HG03095 (cell line): ENCODE measurements around the gene LYPLA2.
"Not testable (repeated sequence)": the region's sequence is repeated elsewhere in the genome, so short reads cannot be mapped to it uniquely, and the experiment has no call there.

Source experiments
- ATAC-seq: cut with Tn5 transposase; IDR thresholded peaks from one replicate; pipeline ENCODE4 v1.9.1; 2021; ENCODE audit warnings: moderate library complexity; ENCODE audit not compliant: unreplicated experiment

LYPLA2 gene

DNA sequence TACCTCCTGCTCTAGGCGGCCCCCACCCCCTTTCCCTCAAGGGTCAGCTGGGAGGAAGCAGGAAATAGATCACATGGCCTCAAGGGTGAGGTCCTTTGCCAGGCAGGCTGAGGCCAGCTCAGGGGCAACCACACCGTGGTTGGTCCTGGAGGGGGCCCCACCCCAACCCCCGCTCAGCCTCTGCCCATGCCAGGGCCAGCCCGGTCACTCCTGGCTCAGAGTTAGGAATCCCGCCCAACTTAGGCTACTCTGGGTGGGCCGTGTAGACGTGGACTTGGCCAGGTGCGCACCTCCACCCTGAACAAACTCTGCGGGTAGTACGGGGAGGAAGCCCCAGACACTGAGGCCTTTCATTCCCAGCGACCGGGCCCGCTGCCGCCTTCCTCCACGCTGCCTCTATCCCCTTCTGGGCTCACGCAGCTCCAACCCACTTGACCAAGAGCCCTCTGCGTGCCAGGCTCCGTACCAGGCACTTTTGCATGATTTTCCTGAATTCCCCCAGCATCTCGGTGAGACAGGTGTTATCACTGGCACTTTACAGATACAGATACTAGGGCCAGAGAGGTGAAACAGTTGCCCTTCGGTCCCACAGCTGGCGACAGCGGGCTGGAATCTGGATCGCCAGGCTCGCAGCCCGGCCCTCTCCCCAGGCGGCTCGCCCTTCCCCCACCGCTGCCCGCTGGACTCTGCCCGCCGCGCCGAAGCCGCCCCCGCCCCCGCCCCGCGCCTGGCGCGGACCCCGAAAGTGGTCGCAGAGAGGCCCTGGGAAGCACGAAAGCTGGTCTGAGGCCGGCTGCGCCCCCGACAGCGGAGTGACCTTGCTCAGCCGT is 8.8 kb downstream of the LYPLA2 start:
- ATAC-seq, result no peak

DNA sequence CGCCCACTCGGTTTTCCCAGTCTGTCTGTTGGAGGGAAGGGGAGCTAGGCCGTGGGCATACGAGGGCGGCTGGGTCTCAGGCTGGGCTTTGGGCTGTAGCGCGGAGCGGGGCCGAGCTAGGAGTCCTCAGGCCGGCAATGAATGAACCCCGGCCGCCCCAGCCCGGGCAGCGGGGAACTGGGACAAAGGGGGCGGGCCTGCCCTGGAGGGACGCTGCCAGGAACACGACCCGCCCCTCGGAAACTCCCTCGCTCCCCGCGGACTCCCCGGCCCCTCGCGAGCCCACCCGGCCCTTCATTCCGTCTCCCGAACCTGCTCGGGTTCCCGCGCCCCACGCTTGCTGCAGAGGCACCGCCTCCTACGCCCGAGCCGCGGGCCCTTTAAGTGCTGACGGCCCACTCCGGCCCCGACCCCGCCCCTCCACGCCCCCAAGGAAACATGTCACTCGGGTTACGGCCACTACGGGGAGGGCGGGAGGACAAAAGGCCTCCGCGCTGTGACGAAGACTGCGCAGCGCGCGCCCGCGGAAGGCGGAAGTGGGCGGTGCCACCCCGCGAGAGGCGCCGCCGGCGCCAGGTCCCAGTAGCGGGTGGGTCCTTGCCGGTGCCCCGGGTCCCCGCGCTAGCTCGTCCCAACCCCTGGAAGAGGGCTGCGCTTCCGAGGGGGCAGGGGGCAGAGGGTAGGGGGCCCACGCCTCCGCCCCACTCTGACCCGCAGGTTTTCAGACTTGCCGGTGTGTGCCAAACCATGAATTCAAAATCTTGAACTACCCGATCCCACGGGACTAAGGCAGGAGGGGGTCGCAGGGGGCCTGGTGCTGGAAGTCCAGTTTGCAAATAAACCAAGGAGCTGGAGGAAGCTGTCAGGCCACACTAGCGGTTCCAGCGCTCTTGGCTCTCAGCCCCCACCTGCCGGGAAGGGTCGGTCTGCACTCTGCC is 9.7 kb downstream of the LYPLA2 start, which contains the start of gene GALE:
GALE (minus strand) TSS at position 355 of the 938 bp plus-strand sequence. CDS start 1,747 bp downstream, outside the sequence.
- peak; percentile 61 for ATAC-seq

DNA sequence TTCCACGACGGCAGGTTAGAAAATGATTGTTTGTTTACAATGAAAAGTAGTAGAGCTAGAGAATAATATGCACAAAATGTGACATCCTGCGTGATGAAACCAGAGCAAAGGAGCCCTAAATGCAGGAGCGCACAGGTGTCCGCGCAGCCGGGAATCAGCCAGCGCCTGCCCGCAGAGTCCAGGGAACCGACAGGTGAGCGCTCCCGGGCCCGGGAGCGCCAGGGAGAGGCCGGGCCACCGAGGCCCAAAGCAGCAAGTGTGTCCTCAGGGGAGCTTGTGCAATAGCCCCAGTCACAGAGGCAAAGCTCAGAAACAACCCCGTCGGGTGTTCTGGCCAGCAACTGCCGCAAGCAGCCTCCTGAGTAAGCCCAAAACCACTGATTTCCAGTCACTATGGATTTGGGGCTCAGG is 10.4 kb downstream of the LYPLA2 start:
- no peak for ATAC-seq

DNA sequence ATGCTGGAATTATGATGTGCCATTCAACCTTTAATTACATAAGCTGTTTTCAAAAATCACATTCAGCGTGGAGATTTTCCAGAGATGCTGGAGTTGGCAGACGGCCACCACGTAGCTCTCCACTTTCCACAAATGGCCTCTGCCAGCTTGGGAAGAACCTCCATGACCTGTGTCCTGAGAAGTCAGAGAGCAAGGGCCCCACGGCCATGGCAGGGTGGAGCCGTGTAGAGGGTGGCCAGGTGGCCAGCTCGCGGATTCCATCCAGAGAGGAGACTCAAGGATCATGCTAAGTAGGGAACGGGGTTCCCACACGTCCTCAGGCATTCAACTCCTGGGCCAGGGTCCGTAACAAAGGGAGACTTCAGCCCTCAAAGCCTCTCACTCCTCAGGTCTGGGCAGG is 10.9 kb downstream of the LYPLA2 start:
- no peak for ATAC-seq

DNA sequence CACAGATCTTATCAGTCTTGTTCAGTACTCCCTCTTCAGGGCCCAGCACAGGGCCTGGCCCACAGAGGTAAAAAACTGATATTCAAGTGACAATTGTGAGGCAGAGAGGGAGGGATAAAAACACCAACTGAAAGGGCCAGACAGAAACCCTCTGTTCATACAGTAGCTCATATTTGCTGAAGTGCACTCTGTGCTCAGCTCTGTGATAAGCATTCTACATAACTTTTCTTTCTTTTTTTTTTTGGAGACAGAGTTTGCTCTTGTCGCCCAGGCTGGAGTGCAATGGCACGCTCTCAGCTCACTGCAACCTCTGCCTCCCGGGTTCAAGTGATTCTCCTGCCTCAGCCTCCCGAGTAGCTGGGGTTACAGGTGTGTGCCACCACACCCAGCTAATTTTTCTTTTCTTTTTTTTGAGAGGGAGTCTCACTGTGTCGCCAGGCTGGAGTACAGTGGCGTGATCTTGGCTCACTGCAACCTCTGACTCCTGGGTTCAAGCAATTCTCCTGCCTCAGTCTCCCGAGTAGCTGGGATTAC is 11.9 kb downstream of the LYPLA2 start:
- not testable (repeated sequence) for ATAC-seq

DNA sequence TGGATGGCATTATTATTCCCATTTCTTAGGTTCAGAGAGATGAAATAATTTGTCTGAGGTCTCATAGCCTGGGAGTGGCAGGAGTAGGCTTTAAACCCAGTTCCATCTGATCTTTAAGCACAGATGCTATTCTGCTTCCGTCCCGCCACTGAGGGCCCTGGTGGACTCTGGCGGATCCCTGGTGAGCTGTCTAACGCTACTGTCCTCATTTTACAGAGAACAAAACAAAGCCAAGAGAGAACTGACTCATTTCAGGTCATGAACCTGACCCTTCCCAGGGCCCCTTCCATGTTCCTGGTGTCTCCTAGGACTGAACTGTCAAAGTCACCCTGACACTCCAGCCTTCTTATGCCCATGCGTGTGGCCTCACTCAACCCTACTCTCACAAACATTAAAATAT is 12.7 kb downstream of the LYPLA2 start:
- no peak for ATAC-seq

DNA sequence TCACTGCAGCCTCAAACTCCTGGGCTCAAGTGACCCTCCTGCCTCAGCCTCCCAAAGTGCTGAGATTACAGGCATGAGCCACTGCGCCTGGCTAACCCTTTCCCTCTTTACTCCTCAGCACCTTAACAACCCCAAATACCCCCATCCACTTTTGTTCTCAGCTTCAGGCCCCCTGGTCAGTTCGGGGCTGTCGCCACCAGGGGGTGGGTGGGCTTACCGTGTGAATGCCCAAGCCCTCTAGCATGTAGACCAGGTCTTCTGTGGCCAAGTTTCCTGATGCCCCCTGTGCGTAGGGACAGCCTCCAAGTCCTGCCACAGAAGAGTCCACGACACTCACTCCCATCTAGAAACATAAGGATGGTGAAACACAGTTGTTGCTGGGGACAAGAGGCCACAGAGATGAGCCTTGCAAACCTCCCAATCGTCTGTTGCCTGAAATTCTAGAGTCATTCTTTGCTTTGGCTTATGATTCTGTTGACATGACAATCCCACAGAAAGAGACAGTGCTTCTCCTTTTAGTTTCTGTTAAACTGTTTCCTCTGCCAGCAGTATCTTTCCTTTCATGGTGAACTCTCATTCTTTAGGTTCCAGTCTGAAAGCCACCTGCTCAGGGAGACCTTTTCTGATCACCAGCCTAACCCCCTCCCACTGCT is 13.4 kb downstream of the LYPLA2 start:
- ATAC-seq, result no peak

DNA sequence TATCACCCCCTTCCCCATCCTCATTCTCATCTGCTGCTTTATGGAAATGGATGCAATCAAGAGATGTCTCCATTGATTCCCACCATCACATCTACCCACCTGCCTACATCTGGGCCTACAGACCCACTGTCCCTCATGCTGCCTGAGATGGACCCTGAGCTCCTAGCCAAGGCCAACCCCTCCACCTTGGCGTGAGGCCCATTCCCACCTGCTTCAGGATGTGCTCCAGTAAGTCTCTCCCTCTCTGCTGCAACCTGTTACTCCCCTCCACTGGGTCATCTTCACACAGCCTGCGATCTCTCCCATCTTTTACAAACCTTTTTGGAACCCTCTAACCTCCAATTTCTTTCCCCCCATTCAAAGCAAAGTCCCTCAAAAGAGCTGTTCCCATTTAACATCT is 14.1 kb downstream of the LYPLA2 start:
- no peak for ATAC-seq

DNA sequence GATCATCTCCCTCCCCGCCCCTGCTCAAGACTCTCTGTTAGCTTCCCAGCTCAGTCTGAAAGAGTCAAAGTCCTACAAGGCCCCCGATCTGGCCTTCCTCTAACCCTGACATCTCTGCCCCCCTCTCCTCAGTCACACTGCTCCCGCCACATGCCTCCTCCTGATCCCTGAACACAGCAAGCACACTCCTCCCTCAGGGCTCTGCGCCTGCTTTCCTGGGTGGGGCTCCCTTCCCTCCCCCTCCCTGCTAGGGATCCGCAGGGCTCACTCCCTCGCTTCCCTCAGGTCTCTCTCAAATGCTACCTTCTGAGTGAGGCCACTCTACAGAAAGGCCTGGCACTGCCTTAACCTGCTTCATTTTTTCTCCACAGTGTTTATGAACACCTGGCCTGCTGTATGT is 15.3 kb downstream of the LYPLA2 start:
- no peak for ATAC-seq

DNA sequence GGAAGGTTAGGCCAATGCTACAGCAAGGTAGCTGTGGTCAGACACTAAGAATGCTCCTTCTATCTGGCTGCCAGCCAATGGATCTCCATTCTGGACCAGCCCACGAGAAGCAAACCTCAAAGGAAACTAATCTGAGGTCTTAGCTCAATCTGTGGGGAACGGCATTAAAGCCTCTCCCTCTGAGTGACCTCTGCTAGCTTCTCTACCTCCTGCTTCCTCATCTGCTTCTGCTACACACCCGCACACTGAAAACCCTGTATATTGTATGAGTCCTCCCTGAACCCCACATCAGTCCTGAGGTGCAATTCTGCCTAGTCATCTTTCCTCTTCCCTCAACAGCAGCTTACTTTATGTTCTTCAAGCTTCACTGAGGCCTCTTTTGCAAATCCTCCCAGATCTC is 16.5 kb downstream of the LYPLA2 start:
- no peak for ATAC-seq

DNA sequence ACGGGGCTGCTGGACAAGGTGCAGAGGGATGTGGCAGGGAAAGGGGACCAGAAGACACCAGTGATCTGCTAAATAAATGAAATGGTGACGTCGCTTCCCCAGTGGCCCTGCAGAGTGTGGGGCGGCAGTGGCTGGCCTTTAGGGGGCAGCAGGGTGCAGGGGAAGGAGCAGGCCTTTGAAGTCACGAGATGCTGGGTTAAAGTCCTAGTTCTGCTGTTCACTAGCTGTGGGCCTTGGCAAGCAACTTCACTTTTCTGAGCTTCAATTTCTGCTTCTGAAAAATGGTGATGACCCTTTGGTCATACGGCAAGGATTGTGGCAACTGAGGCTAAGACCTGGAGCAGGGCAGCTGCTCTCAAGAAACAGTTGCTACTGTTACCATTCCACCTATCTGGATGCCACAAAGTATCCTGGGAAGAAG is 18.8 kb downstream of the LYPLA2 start:
- no peak for ATAC-seq

DNA sequence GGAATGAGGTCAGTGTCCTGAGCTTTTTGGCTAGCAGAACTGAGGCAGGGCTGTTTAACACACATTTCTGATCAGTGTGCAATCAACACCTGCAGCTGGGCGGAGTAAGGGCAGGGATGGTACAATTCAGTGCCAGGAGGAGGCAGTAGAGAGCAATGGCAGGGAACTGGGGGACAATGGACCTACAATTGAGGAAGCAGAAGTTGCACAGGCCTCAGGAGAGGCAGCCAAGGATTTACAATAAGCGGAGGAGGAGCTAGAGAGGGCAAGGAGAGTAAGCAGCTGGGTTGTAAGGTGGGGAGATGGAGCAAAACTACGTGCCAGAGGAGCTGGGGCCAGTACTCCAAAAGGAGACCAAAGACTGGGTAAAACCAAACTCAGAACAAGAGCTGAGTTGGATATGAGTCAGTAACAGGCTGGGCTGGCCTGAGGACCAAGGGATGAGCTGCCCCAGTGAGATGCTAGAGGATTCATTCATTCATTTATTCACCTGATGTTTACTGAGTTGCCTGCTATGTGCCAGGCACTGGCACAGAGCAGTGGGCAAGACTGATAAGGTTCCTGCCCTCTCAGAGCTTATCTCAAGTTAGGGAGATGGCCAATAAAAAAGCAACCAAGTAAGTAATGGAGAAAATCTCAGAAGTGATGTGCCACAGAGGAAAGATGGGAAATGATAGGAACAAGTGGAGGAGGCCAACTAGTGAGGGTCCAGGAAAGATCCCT is 20.0 kb downstream of the LYPLA2 start:
- ATAC-seq, result no peak

DNA sequence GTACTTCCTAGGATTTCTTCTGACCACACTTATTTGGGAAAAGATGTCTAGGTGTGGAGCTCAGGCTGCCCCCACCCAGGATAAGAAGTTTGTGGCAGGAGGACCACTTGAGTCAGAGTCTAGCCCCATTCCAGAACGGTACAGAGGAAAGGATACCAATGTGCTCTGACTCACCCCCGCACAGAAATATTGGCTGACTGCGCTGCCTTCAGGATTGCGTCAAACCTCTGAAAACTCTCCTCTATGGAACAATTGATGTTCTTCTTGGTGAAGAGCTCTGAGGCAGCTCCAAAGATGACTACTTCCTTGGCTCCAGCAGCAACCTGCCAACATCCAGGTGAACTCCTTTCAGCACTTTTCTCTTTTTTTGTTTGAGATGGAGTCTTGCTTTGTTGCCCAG is 23.1 kb downstream of the LYPLA2 start:
- no peak for ATAC-seq

DNA sequence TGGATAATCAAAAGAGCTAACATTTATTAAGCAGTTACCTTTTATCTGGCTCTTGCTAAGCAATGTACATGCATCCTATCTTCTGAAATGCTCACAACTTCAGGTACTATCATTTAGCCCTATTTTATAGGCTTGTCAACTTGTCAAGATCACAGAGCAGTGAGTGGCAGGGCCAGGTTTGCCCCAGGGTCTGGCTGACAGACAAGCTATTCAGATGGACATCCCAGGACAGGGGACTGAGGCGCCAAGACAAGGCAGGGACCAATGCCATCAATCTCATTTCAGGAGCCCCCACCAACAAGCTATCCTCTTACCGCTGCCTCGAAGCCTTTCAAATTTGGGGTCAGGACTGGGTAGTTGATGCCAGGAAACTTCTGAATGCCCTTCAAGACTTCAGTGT is 25.4 kb downstream of the LYPLA2 start:
- no peak for ATAC-seq

DNA sequence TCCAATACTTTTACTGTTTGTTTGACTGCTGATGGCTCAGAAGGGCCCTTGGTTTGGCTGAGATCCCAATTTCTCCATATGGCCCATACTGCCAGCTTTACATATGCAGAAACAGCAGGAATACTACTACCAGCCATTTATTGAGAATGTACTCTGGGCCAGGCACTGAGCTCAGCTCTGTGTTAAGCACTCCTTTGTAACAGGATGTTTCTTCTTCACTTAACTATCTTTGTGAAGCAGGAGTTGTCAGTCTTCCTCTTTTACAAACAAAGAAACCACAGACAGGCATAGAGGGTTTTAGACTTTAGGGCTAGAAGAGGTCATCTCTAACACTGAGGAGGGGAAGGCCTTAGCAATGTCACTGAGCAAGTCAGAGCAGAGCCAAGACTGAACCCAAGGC is 26.0 kb downstream of the LYPLA2 start:
- no peak for ATAC-seq

DNA sequence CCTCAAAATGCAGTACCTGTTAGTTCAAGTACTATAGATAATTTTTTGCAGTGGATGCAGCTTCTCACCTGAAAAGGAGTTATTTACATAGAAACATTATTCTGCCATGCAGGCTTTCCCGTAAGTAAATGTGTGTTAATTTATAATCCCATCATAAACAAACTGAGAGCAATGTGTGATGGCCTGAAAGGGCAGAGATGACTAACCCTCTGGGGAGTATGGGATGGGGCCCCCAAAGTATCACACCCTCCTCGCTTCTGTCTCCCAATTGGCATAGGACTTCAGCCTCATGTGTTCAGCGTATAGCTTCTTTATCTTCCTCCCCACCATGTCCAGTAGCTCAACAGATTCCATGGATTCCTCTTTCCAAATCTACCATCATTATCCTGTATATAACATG is 26.7 kb downstream of the LYPLA2 start:
- ATAC-seq, result no peak

DNA sequence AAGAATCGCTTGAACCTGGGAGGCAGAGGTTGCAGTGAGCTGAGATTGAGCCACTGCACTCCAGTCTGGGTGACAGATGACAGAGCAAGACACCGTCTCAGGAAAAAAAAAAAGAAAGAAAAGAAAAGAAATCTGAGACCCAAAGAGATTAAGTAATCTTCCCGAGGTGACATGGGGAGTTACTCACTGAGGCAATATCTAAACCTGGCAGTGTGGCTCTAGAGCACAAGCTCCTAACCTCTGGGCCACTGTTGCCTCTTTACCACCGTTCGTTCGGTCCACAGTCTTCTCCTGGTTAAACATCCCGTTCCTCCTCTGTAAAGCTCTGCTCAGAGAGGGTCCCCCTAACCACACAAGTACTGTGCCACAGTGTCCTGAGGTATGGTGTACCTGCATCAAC is 32.8 kb downstream of the LYPLA2 start:
- ATAC-seq, result no peak

DNA sequence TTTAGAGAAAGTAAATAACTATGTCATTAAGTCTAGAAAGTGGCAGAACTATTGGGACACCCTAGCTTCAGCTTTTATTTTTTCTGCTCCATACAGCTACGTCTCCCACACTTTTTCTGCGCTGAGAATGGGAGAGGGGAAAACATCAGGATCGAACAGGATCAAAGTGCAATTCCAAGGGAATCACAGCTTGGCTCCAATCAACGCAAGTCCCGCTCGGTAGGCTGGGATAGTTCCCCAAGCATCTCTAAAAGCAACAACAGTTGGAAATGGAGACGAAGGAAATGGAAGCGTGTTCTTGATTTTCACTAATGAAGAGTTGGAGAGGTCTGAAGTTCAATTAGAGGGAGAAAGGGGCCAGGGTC is 33.7 kb downstream of the LYPLA2 start:
- ATAC-seq, result no peak

DNA sequence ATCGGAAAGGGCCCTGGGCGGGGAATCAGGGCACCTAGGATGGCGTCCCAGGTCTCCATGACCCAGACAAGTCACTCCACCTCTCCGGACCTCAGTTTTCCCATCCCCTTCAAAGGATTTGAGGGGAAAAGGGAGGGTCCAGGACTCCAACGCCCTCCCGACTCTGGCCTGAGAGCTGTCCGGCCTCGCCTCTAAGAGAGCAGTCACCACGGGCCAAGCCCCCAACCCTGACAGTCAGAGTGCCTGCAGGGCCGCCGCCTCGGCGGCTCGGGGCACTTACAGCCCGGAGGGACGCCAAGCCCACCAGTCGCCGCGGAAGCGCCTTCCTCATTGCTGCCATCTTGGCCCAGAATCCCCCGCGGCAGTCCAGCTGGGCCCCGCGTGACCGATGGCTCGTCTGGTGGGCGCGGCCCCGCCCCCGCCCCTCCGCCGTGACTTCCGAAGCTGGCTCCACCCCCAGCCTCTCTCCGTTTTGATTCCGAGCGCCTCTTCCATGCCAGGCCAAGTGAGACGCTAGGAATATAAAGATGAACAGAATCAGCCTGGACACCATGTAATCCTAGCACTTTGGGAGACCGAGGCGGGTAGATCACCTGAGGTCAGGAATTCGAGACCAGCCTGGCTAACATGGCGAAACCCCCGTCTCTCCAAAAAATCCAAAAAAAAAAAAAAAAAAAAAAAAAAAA is 34.3 kb downstream of the LYPLA2 start, which contains the start of gene HMGCL:
HMGCL (minus strand) TSS at position 354 of the 686 bp plus-strand sequence; CDS start at position 340, 14 bp downstream.
- peak; percentile 65 for ATAC-seq
